AML-193 (cell line): ENCODE data around the gene NSF.
"Not testable (repeated sequence)": the region's sequence is repeated elsewhere in the genome, so short reads cannot be mapped to it uniquely, and the experiment has no call there.

Experiments used
- DNase-seq, 2 experiments: peaks; one replicate each; lab custom pipeline; 2025; lab: John Stamatoyannopoulos, UW

NSF gene

GRCh38 chr17:46590157-46591146, at the start of gene NSF:
Gene NSF (plus strand): TSS chr17:46590669. CDS start chr17:46590776, 107 bp downstream.
- DNase-seq, result not testable (repeated sequence)

GRCh38 chr17:46548607-46549006, 41.9 kb upstream of the NSF start:
- DNase-seq, result not testable (repeated sequence)

DNA sequence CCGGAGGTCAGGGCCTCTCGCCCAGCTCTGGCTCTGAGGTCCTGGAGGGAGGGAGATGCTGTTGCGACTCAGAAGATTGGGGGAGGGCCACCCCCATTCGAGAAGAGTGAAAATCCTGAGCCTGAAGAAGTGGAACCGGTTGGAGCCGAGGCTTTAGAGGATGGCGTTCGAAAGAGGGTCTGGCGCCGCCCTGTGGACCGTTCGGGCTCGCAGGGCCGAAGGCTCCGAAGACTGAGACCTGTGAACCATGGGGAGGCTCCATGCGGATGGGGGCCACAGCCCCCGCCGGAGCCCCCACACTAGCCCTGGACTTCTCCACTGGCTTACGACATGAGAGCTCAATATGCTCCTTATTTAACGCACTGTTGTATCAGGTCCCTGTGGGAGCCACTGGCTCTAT, 31.3 kb upstream of the NSF start:
- not testable (repeated sequence) for DNase-seq

GRCh38 chr17:46560048-46560447, 30.4 kb upstream of the NSF start:
- DNase-seq, result not testable (repeated sequence)

DNA sequence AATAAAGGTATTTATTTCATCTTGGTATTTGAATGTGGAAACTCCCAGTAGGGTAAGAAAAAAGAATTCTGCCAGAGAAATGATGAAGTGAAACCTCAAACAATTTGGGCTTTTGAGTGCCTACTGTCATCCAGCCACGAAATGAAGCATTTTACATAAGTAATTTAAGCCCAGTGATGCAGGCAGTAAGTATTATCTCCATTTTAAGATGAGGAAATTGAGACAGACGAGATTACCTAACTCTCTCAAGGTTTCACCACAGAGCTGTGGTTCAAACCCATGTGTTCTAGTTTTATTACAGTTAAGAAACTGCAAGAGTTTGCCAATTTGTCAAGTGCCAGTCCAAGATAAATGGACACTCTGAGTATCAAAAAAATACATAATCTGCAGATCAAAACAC, 24.2 kb upstream of the NSF start:
- DNase-seq, result not testable (repeated sequence)

GRCh38 chr17:46566980-46567379, 23.5 kb upstream of the NSF start:
- DNase-seq, result not testable (repeated sequence)

DNA sequence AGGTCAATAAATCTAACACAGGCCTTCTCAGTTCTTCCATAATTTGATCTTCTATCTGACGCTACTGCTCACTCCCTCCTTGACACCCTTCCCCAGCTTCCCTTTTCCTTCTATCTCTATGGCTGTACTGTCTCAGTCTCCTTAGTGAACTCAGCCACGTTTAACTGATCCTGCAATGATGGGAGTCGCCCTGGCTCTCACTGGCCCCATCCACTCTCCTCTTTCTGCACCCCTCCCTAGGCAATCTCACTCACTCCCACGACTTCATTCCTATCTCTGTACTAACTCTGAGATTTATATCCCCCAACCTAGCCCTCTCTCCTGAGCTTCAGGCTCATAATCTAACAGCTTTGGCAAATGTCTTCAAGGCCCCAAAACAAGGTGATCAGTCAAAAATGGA, 18.7 kb upstream of the NSF start:
- not testable (repeated sequence) for DNase-seq

- not testable (repeated sequence) for DNase-seq
Observed at GRCh38 chr17:46579083-46580075, 11.1 kb upstream of the NSF start, which contains the start of gene ARL17A. Gene ARL17A (minus strand): TSS chr17:46579691. CDS start chr17:46576322, 3,369 bp downstream.

DNA sequence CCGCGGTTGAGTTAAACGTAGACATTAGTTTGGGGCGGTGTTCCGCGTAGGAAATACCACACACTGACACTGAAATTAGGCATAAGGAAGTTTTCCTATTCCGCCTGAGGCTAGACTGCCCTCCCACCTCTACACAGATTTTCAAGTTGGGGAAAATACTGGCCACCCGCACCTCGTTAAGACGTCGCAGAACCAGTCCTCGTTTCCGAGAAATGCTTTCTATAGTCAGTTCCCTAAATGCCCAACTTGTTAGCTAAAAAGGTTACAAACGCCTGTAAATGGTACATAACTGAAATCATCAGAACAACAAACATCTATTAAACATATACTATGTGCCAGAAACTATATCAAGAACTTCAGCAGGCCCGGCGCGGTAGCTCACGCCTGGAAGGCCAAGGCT, 10.4 kb upstream of the NSF start:
- DNase-seq, result not testable (repeated sequence)

DNA sequence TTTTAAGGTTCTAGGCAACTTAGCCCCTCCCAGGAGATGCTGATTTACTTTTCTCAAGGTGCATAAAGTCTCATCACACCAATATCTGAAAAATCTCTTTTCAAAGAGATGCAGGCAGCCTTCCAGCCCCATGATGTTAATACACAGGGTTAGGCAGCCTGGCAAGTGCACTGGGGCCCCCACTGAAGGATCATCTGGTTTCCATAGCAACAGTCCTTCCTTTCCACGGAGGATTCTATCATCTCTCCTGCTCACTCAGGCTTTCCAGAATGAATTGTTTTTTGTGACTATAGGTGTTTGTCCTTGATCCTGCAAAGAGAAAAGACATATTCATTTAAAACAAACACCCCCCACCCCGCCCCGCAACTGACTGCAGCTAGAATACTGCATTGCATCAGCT, 5.0 kb upstream of the NSF start:
- DNase-seq, result not testable (repeated sequence)

- not testable (repeated sequence) for DNase-seq
Observed at GRCh38 chr17:46591332-46591731, 863 bp downstream of the NSF start.

GRCh38 chr17:46598344-46598931, 8.0 kb downstream of the NSF start:
- not testable (repeated sequence) for DNase-seq

DNA sequence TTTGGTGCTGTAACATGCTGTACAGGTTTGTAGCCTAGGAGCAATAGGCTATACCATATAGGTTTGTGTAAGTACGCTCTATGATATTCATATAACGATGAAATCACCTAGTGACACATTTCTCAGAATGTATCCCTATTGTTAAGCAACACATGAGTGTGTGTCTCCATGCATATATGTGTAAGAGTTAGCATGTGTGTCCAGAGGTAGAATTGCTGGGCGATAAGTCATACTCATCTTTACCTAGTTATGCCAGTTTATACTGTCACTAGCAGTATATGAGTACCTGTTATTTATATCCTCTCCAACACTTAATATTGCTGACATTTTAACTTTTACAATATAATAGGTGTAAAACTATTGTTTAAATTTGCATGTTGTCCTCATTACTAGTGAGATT, 10.3 kb downstream of the NSF start:
- not testable (repeated sequence) for DNase-seq

DNA sequence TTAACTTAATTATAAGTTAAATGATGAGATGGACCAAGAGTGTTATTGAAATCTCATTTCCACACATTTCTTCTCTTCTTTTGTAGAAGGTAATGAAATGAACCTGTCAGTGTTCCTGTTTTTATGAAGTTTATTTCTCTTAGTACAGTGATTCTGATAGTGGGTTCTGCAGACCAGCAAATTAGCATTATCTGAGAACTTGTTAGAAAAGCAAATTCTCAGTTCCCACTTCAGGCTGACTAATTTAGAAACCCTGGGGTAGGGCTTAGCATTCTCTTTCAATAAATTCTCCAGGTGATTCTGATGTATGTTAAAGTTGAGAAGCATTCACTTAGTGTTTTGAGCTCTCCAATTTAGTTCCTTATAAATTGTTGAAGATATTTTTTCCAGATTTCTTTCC, 12.7 kb downstream of the NSF start:
- not testable (repeated sequence) for DNase-seq

DNA sequence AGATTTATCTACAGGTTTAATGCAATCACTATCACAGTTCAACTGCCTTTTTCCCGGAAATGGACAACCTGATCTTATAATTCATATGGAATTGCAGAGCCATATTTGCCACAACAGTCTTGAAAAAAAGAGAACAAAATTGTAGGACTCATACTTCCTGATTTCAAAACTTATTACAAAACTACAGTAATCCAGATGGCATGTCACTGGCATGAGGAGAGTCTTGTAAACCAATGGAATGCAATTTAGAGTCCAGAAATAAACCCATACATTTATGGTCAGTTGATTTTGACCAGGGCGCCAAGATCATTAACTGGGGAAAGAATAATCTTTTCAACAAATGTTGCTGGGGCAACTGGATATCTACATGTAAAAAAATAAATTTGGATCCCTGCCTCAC, 20.8 kb downstream of the NSF start:
- not testable (repeated sequence) for DNase-seq

GRCh38 chr17:46613876-46614275, 23.4 kb downstream of the NSF start:
- not testable (repeated sequence) for DNase-seq

GRCh38 chr17:46617121-46617520, 26.7 kb downstream of the NSF start:
- DNase-seq, result not testable (repeated sequence)

GRCh38 chr17:46618975-46619374, 28.5 kb downstream of the NSF start:
- DNase-seq, result not testable (repeated sequence)

- DNase-seq, result not testable (repeated sequence)
Observed at GRCh38 chr17:46623790-46624189, 33.3 kb downstream of the NSF start.

GRCh38 chr17:46624726-46625125, 34.3 kb downstream of the NSF start:
- DNase-seq, result not testable (repeated sequence)

- DNase-seq, result not testable (repeated sequence)
Observed at GRCh38 chr17:46627452-46627851, 37.0 kb downstream of the NSF start.
